Neutrophil (primary cell): ENCODE measurements around the gene SMIM27.

Experiments
- H3K27ac ChIP-seq: fragments of 200-600 bp; sonication (generic); 2 replicates; pipeline ENCODE4 v1.5.1; 2016; ENCODE audit warnings: mild to moderate bottlenecking, moderate library complexity
- H3K27me3 ChIP-seq: fragments of 200-600 bp; sonication (generic); 2 replicates; pipeline ENCODE4 v1.6.0; 2016; ENCODE audit warnings: mild to moderate bottlenecking
- H3K36me3 ChIP-seq: fragments of 200-600 bp; sonication (generic); 2 replicates; pipeline ENCODE4 v1.5.1; 2017
- H3K4me1 ChIP-seq, 2 experiments: fragments of 200-600 bp in 1 of 2; sonication (generic) in 1 of 2; 1 replicate in 1 of 2; 2 replicates in 1 of 2; pipeline versions ENCODE4 v1.5.1 to v1.6.1; 2013 to 2016; ENCODE audit warnings: low read depth in 1 of 2, low read length in 1 of 2, mild to moderate bottlenecking in 1 of 2, moderate library complexity in 1 of 2; ENCODE audit not compliant: control insufficient read depth in 1 of 2, insufficient read depth in 1 of 2
- H3K4me3 ChIP-seq, 2 experiments: fragments of 200-600 bp in 1 of 2; sonication (generic) in 1 of 2; 1 replicate in 1 of 2; 2 replicates in 1 of 2; pipeline ENCODE4 v1.5.1; 2013 to 2016; ENCODE audit warnings: low read depth in 1 of 2, low read length in 1 of 2, mild to moderate bottlenecking in 1 of 2, moderate library complexity in 1 of 2
- H3K9me3 ChIP-seq: fragments of 200-600 bp; sonication (generic); 2 replicates; pipeline ENCODE4 v1.5.1; 2016
- TF ChIP-seq, protein P1 (sequence below): fragments of 200-600 bp; sonication (generic); IDR thresholded peaks from 2 replicates; pipeline ENCODE4 v1.5.1; 2016; ENCODE audit warnings: antibody characterized with exemption

The SMIM27 gene

DNA sequence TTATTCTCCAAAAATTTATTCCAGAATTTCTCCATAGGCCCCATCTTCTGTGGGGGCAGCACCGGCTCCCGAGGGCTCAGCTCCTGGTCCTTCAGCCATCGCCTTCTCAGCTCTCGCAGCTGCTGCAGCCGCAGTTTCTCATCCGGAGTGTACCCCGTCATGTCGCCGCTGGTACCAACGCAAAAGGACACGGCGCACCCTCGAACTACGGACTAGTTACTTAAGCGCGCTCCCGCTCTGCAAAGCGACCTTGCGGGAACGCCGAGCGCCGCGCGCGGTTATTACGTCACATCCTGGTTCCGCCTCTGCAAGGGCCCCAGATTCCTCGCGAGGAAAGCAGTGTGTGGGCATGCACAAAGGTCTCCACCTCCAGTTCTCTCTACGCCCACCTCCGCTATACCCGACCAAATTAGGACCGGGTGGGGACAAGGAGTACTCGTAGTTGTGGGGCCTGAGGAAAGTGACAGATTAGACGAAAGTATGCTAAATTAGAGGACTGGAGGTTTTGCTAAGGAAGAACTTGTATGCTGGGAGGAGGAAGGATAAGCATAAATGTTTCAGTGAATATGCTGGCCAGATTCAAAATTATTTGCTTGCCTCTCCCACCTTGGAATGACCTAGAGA lies 20.9 kb downstream of the SMIM27 start, which contains the start of gene NDUFB6:
TSS of gene NDUFB6 (minus strand) at position 260 of the 624 bp plus-strand sequence. CDS start at position 161, 99 bp downstream.
- H3K4me3 ChIP-seq: peak within 1 kb of the TSS; percentile 87 to 96
- H3K4me1 ChIP-seq: peaks cover 24 to 25% of the 10 kb centered on the region in 2 experiments
- H3K27ac ChIP-seq: peak within 1 kb of the TSS; percentile 81
- peaks cover 3% of the 10 kb centered on the region for H3K36me3 ChIP-seq
- H3K27me3 ChIP-seq: peaks cover 17% of the 10 kb centered on the region
- H3K9me3 ChIP-seq: no peaks in the 10 kb centered on the region
- TF ChIP-seq, protein P1, sequence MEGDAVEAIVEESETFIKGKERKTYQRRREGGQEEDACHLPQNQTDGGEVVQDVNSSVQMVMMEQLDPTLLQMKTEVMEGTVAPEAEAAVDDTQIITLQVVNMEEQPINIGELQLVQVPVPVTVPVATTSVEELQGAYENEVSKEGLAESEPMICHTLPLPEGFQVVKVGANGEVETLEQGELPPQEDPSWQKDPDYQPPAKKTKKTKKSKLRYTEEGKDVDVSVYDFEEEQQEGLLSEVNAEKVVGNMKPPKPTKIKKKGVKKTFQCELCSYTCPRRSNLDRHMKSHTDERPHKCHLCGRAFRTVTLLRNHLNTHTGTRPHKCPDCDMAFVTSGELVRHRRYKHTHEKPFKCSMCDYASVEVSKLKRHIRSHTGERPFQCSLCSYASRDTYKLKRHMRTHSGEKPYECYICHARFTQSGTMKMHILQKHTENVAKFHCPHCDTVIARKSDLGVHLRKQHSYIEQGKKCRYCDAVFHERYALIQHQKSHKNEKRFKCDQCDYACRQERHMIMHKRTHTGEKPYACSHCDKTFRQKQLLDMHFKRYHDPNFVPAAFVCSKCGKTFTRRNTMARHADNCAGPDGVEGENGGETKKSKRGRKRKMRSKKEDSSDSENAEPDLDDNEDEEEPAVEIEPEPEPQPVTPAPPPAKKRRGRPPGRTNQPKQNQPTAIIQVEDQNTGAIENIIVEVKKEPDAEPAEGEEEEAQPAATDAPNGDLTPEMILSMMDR: peak; percentile 33

DNA sequence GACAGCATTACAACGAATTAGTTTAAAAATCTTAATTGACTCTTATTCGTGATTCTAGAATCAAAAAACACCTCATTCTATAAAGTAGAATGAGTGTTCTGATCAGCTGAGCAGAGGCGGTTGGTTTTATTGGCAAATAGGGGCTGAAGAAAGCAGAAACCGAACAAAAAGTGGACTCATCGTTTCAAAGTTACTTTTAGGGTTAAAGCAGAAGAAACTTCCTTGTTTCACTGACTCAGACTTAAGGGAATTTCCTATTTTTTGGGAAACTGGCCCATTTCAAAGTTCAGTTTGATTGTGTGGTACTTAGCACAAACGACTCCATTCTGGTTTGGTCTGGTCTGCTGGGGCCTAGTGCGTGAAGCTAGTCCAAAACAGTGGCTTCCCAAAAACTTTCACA lies 21.7 kb downstream of the SMIM27 start:
- Histone ChIP-seq H3K9me3 (no peaks in the 10 kb centered on the region), H3K4me1 (peaks cover 24 to 25% of the 10 kb centered on the region in 2 experiments), H3K4me3 (peak overlapping the region in 1 of 2 experiments; percentile 87), H3K36me3 (peaks cover 3% of the 10 kb centered on the region), H3K27me3 (peaks cover 25% of the 10 kb centered on the region), H3K27ac (no peak overlapping the region)
- TF ChIP-seq, protein P1: no peak

DNA sequence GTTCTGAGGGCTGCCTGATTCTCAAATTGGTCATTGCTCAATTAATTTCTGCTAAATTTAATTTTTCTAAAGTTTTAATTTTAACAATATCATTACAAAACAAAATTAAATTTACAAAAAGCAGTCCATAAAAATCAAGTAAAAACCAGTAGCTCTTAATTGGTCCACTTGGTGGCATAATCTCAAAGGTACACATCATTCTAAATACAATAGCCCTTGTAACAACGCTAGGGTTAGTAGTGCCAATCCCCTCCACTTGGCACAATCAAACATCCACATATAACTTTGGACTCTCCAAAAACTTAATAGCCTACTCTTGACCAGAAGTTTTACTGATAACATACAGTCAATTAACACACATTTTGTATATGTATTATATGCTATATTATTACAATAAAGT lies 22.7 kb downstream of the SMIM27 start:
- TF ChIP-seq, protein P1: no peak
- H3K36me3 ChIP-seq: peaks cover 3% of the 10 kb centered on the region

DNA sequence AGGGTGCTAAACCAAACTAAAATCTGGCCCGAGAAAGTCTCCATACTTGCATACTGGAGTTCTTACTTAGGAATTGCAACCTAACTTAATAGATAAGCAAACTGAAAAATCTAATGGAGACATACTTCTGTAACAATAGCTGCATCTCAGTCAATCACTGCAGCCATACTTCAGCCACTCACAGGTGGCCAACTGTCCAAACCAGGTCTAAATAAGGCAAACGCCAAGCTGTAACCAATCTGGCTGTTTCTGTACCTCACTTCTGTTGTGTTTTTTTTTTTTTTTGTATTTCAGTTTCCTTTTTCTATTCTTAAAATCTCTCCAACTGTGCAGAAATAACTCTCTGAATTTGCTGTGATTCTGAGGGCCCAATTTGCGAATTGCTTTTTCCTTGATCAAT lies 25.2 kb downstream of the SMIM27 start:
- H3K27me3 ChIP-seq: peaks cover 51% of the 10 kb centered on the region
- no peak overlapping the region for H3K27ac ChIP-seq
- no peaks in the 10 kb centered on the region for H3K9me3 ChIP-seq
- peaks cover 8 to 13% of the 10 kb centered on the region in 2 experiments for H3K4me1 ChIP-seq
- no peaks in the 10 kb centered on the region for H3K36me3 ChIP-seq
- TF ChIP-seq, protein P1: no peak
- H3K4me3 ChIP-seq: no peak overlapping the region

More for the DNA sequence above, 22.7 kb downstream of the SMIM27 start:
- peaks cover 24 to 25% of the 10 kb centered on the region in 2 experiments for H3K4me1 ChIP-seq
- no peak overlapping the region for H3K4me3 ChIP-seq
- H3K27ac ChIP-seq: no peak overlapping the region
- peaks cover 32% of the 10 kb centered on the region for H3K27me3 ChIP-seq
- no peaks in the 10 kb centered on the region for H3K9me3 ChIP-seq

DNA sequence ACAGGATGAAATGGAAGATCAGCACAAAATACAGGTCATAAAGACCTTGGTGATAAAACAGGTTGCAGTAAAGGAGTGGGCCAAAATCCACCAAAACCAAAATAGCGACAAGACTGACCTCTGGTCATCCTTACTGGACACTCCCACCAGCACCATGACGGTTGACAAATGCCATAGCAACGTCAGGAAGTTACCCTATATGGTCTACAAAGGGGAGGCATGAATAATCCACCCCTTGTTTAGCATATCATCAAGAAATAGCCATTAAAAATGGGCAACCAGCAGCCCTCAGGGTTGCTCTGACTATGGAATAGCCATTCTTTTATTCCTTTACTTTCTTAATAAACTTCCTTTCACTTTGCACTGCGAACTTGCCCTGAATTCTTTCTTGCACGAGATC lies 26.8 kb downstream of the SMIM27 start:
- H3K4me3 ChIP-seq: no peak overlapping the region
- TF ChIP-seq, protein P1: no peak

More for the DNA sequence above, 26.8 kb downstream of the SMIM27 start:
- Histone ChIP-seq H3K36me3 (no peaks in the 10 kb centered on the region), H3K27ac (no peak overlapping the region), H3K4me1 (no peaks in the 10 kb centered on the region), H3K27me3 (peaks cover 62% of the 10 kb centered on the region), H3K9me3 (no peaks in the 10 kb centered on the region)
